Adrenal gland (tissue), 5 donors: ENCODE data around the gene CDCA8.

Experiments used
- CTCF ChIP-seq, 6 experiments: fragments of 450-650 bp in 4 of 6; fragments of 200-600 bp in 2 of 6; sonication (generic) in 1 of 6; IDR thresholded peaks; 1 replicate in 5 of 6; 2 replicates in 1 of 6; pipeline versions ENCODE4 v1.5.1 to v1.8.0; 2016 to 2021; ENCODE audit warnings: antibody characterized with exemption in 6 of 6, mild to moderate bottlenecking in 2 of 6, moderate library complexity in 1 of 6
- POLR2A ChIP-seq, 2 donors: fragments of 450-650 bp; IDR thresholded peaks; one replicate each; pipeline ENCODE4 v1.6.1; 2017; ENCODE audit warnings: antibody characterized with exemption in 2 of 2, mild to moderate bottlenecking in 2 of 2, moderate library complexity in 1 of 2
- donor health status: DM: no; HTN: no; CAD: no.

DNA sequence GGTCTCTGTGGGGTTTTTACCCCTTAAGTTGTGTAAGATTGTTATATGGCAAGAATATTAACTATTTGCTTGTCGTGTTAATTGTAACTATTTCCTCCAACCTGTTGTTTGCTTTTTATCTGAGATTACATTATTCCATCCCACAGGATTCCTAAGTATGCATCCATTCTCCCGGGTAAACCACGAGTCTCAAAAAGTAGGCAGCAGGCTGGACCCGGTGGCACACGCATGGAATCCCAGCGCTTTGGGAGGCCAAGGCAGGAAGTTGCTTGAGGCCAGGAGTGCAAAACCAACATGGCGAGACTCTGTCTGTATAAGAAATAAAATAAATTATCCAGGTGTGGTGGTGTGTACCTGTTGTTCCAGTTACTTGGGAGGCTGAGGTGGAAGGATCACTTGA lies 45.0 kb upstream of the CDCA8 start:
- TF ChIP-seq CTCF (IDR thresholded peaks at IDR 0.05) (no peak), POLR2A (IDR thresholded peaks at IDR 0.05) (no peak)
